MM.1S (cell line): Measurements from ENCODE around the gene SOX18.

Experiments used
- DNase-seq: peaks from one replicate; pipeline ENCODE4 v3.0.0-alpha.2; 2015
- H2AFZ ChIP-seq: fragments of 300-600 bp; sonication (generic); 2 replicates; pipeline ENCODE4 v1.6.0; 2016; ENCODE audit warnings: antibody characterized with exemption, low read length
- H3F3A ChIP-seq: fragments of 300-600 bp; sonication (generic); 2 replicates; pipeline ENCODE4 v1.6.1; 2016; ENCODE audit warnings: mild to moderate bottlenecking, antibody characterized with exemption, low read length, moderate library complexity, mixed read lengths; ENCODE audit not compliant: insufficient read depth
- H3K27ac ChIP-seq: fragments of 300-600 bp; sonication (generic); 2 replicates; pipeline ENCODE4 v1.5.1; 2016; ENCODE audit warnings: mild to moderate bottlenecking, low read length
- H3K27me3 ChIP-seq: fragments of 300-600 bp; sonication (generic); replicated peaks from 2 replicates; pipeline ENCODE4 v1.6.0; 2016; ENCODE audit warnings: low read length; ENCODE audit not compliant: insufficient read depth
- H3K36me3 ChIP-seq: fragments of 300-600 bp; sonication (generic); replicated peaks from 2 replicates; pipeline ENCODE4 v1.6.1; 2016; ENCODE audit warnings: mild to moderate bottlenecking, low read length, mixed read lengths; ENCODE audit not compliant: insufficient read depth
- H3K4me1 ChIP-seq: fragments of 300-600 bp; sonication (generic); 2 replicates; pipeline ENCODE4 v1.6.1; 2016; ENCODE audit warnings: low read length, mixed read lengths
- H3K4me2 ChIP-seq: fragments of 300-600 bp; sonication (generic); 2 replicates; pipeline ENCODE4 v1.6.0; 2016; ENCODE audit warnings: low read depth, low read length
- H3K4me3 ChIP-seq: fragments of 300-600 bp; sonication (generic); 2 replicates; pipeline ENCODE4 v1.5.1; 2016; ENCODE audit warnings: low read length, mixed read lengths
- H3K79me2 ChIP-seq: fragments of 300-600 bp; sonication (generic); 2 replicates; pipeline ENCODE4 v1.6.1; 2016; ENCODE audit warnings: mixed run types, low read length, mixed read lengths
- H3K9ac ChIP-seq: fragments of 300-600 bp; sonication (generic); 2 replicates; pipeline ENCODE4 v1.6.1; 2016; ENCODE audit warnings: low read length, mixed read lengths
- H3K9me2 ChIP-seq: fragments of 300-600 bp; sonication (generic); replicated peaks from 2 replicates; pipeline ENCODE4 v1.6.1; 2016; ENCODE audit warnings: mild to moderate bottlenecking, low read length, mixed read lengths; ENCODE audit not compliant: insufficient read depth
- H3K9me3 ChIP-seq: fragments of 300-600 bp; sonication (generic); replicated peaks from 2 replicates; pipeline ENCODE4 v1.6.1; 2016; ENCODE audit warnings: mild to moderate bottlenecking, low read length, mixed read lengths; ENCODE audit not compliant: insufficient read depth
- H4K20me1 ChIP-seq: fragments of 300-600 bp; sonication (generic); 2 replicates; pipeline ENCODE4 v1.6.1; 2016; ENCODE audit warnings: mild to moderate bottlenecking, low read length, moderate library complexity, mixed read lengths; ENCODE audit not compliant: insufficient read depth
- EZH2 ChIP-seq: fragments of 300-600 bp; sonication (generic); optimal IDR thresholded peaks from 2 replicates; pipeline ENCODE3; 2017; ENCODE audit warnings: low read depth, mild to moderate bottlenecking, antibody characterized with exemption, low read length, mixed read lengths
- EZH2phosphoT487 ChIP-seq: fragments of 300-600 bp; sonication (generic); IDR thresholded peaks from 2 replicates; pipeline ENCODE4 v1.6.1; 2018; ENCODE audit warnings: antibody characterized with exemption, low read length
- TF ChIP-seq, protein P1 (sequence below): fragments of 300-600 bp; sonication (generic); IDR thresholded peaks from 2 replicates; pipeline ENCODE4 v1.5.1; 2016; ENCODE audit warnings: antibody characterized with exemption, low read length, mixed read lengths

The SOX18 gene

DNA sequence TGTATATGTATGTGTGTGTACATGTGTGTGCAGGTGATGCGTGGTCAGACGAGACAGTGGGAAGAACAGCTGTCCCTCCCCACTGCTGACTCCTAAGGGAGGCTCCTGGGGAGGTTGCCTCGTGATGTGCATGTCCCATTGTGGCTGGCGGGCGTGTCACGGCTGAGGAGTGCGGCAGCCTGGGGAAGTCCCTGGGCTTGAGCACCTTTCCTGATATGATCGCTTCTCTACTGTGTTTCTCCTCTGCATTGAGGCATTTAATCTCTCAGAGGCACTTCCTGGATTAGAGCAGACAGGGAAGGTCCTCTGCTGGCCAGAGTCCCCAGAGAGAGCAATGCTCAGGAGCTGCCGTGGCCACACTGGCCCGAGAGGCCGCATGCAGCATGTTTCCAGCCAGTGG, 46.5 kb upstream of the SOX18 start:
- Histone ChIP-seq H3K4me1 (peaks cover 13% of the 10 kb centered on the region), H3K9me2 (no peaks in the 10 kb centered on the region), H3K4me2 (no peak overlapping the region), H3K79me2 (no peaks in the 10 kb centered on the region), H3F3A (no peaks in the 10 kb centered on the region), H3K36me3 (no peaks in the 10 kb centered on the region), H3K27me3 (peaks cover 56% of the 10 kb centered on the region), H4K20me1 (no peaks in the 10 kb centered on the region), H2AFZ (no peak overlapping the region), H3K4me3 (no peak overlapping the region), H3K9ac (no peak overlapping the region), H3K27ac (no peak overlapping the region), H3K9me3 (no peaks in the 10 kb centered on the region)
- TF ChIP-seq, protein P1, sequence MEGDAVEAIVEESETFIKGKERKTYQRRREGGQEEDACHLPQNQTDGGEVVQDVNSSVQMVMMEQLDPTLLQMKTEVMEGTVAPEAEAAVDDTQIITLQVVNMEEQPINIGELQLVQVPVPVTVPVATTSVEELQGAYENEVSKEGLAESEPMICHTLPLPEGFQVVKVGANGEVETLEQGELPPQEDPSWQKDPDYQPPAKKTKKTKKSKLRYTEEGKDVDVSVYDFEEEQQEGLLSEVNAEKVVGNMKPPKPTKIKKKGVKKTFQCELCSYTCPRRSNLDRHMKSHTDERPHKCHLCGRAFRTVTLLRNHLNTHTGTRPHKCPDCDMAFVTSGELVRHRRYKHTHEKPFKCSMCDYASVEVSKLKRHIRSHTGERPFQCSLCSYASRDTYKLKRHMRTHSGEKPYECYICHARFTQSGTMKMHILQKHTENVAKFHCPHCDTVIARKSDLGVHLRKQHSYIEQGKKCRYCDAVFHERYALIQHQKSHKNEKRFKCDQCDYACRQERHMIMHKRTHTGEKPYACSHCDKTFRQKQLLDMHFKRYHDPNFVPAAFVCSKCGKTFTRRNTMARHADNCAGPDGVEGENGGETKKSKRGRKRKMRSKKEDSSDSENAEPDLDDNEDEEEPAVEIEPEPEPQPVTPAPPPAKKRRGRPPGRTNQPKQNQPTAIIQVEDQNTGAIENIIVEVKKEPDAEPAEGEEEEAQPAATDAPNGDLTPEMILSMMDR = no peak
- no peak for TF ChIP-seq EZH2phosphoT487
- TF ChIP-seq EZH2 = no peak
- DNase-seq = no peak

DNA sequence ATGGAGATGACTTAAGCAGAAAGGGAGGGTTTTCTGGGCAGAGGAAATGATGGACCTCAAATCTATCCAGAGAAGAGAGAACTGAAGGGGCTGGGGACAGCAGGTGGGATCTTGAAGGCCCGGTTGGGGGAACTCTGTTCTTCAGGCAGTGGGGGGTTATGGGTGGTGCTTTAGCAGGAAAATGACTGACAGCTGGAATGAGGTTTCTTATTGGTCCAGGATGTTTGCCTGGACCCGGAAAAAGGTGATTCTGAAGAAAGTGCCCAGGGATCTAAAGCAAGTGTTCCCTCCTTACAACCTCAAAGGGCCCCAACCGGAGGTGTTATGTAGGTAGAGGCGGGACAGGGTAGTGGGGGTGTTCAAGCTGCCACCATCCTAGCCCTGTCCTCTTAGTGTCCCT, 46.0 kb upstream of the SOX18 start:
- Histone ChIP-seq H3F3A (no peaks in the 10 kb centered on the region), H3K4me1 (peaks cover 10% of the 10 kb centered on the region), H3K9ac (no peak overlapping the region), H3K4me2 (no peak overlapping the region), H3K4me3 (no peak overlapping the region), H2AFZ (no peak overlapping the region), H3K27ac (no peak overlapping the region), H3K79me2 (no peaks in the 10 kb centered on the region), H3K27me3 (peaks cover 51% of the 10 kb centered on the region), H4K20me1 (no peaks in the 10 kb centered on the region), H3K9me2 (no peaks in the 10 kb centered on the region), H3K9me3 (no peaks in the 10 kb centered on the region), H3K36me3 (no peaks in the 10 kb centered on the region)
- no peak for DNase-seq
- TF ChIP-seq, protein P1 = no peak
- no peak for TF ChIP-seq EZH2
- no peak for TF ChIP-seq EZH2phosphoT487

DNA sequence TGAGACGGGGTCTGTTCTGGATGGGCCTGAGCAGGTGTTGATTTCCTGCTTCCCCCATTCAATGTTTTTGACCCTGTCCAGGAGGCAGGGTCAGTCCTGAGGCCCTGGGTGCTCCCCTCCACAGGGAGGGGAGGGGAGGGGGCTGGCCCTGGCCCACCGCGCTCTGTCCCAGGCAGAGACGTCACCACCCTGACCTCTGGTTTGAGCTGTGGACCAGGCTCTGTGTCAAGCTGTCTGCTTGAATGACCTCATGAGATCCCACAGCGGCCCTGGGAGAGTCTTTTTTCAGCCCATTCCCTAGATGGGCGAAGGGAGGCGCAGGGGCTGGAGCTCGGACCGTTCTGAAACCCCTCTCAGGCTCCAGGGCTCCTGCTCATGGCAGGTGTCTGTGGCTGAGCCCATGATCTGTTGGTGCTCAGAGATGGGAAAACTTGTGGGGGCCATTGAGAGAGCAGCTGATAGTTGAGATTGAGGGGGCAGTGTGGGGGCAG, 43.6 kb upstream of the SOX18 start:
- H3K4me2 ChIP-seq = no peak overlapping the region
- no peak overlapping the region for H3K27ac ChIP-seq
- no peaks in the 10 kb centered on the region for H3K9me2 ChIP-seq
- H3K4me1 ChIP-seq = no peaks in the 10 kb centered on the region
- H2AFZ ChIP-seq = no peak overlapping the region
- no peak overlapping the region for H3K9ac ChIP-seq
- H3K9me3 ChIP-seq = no peaks in the 10 kb centered on the region
- no peaks in the 10 kb centered on the region for H3K36me3 ChIP-seq
- no peaks in the 10 kb centered on the region for H4K20me1 ChIP-seq
- TF ChIP-seq EZH2phosphoT487 (no peak), EZH2 (no peak)
- H3F3A ChIP-seq = no peaks in the 10 kb centered on the region
- DNase-seq = no peak
- no peaks in the 10 kb centered on the region for H3K79me2 ChIP-seq
- H3K27me3 ChIP-seq = peaks cover 52% of the 10 kb centered on the region
- no peak overlapping the region for H3K4me3 ChIP-seq

DNA sequence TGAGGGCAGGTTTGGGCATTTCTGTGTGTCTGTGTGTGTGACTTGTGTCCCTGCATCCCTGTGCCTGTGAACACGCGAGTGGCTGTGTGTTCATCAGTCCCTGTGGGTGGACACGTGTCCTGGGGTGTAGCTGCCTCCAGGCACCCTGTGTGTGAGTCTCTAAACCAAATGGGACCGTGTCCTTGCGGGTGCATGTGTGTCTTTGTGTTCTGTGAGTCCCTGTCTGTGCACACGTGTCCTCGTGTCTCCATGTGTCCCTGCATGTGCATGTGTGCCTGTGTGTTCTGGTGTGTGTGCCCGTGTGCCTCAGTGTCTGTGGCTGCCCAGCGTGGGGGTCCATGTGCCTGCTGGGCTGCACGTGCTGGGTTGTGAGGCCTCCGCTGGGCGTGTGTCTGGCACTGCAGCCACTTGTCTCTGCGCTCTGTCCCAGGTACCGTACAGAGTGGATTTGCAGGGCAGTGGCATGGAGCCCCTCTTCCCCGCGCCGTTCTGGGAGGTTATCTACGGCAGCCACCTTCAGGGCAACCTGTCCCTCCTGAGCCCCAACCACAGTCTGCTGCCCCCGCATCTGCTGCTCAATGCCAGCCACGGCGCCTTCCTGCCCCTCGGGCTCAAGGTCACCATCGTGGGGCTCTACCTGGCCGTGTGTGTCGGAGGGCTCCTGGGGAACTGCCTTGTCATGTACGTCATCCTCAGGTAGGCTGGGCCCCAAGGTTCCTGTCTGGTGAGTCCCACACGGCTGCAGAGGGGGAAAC, 43.0 kb upstream of the SOX18 start:
- no peaks in the 10 kb centered on the region for H3K4me1 ChIP-seq
- no peak overlapping the region for H3K27ac ChIP-seq
- no peaks in the 10 kb centered on the region for H3K79me2 ChIP-seq
- no peaks in the 10 kb centered on the region for H3K9me3 ChIP-seq
- H3K9me2 ChIP-seq = no peaks in the 10 kb centered on the region
- DNase-seq = no peak
- peaks cover 53% of the 10 kb centered on the region for H3K27me3 ChIP-seq
- H2AFZ ChIP-seq = no peak overlapping the region
- no peak overlapping the region for H3K4me3 ChIP-seq
- no peak overlapping the region for H3K9ac ChIP-seq
- no peaks in the 10 kb centered on the region for H4K20me1 ChIP-seq
- no peaks in the 10 kb centered on the region for H3K36me3 ChIP-seq
- no peak overlapping the region for H3K4me2 ChIP-seq
- H3F3A ChIP-seq = no peaks in the 10 kb centered on the region
- TF ChIP-seq EZH2 = no peak
- TF ChIP-seq, protein P1 = no peak
- no peak for TF ChIP-seq EZH2phosphoT487
